Fibroblast of the conjunctiva (primary cell): ENCODE data around the gene SDS.

Experiments
- DNase-seq: peaks from one replicate; pipeline ENCODE4 v3.0.0-alpha.2; 2010; ENCODE audit warnings: low read depth

The SDS gene

DNA sequence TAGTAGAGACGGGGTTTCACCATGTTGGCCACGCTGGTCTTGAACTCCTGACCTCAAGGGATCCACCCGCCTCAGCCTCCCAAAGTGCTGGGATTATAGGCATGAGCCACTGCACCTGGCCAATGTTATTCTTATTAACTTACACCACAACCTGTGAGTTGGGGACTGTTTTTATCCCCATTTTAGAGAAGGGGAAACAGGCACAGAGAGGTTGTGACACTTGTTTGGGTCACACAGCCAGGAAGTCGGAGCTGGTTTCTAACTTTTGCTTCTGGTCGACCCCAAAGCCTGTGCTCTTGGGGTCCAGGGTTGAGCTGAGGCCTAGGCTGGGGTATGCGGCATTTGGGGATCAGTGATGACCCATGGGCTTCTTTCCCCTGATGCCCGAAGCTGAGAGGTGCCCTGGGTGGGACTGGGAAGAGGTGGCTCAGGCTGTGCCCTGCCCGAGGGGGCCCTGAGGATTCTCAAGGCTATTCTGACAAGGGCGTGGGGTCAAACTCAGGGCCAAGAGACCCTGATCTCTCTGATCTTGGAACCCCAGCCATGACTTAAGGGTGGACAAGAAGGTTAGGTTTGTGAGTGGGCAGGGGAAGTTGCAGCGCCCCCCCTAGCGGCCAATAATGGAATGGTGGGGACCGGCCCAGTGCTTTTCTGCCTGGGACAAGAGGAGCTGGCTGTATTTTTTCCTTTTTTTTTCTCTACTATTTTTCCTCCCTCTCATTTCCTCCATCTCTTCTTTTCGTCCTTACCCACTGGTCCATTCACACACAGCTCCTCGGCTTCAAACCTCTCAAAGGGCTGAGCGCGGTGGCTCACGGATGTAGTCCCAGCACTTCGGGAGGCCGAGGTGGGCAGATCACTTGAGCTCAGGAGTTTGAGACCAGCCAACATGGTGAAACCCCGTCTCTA lies 21.5 kb upstream of the SDS start:
- DNase-seq: peak; percentile 30

DNA sequence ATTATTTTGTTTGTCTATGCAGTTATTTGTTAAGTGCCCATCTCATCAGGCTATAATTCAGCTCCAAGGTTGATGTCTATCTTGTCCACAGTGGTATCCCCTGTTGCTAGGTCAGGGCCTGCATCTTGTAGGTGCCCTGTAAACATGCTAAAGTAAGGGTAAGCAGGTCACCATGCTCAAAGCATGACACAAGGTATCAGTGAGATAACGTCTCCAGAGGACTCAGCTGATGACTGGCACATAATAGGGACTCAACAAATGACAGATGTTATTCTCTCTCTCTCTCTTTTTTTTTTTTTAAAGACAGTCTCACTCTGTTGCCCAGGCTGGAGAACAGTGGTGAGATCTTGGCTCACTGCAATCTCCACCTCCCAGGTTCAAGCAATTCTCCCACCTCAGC lies 20.8 kb upstream of the SDS start:
- no peak for DNase-seq

DNA sequence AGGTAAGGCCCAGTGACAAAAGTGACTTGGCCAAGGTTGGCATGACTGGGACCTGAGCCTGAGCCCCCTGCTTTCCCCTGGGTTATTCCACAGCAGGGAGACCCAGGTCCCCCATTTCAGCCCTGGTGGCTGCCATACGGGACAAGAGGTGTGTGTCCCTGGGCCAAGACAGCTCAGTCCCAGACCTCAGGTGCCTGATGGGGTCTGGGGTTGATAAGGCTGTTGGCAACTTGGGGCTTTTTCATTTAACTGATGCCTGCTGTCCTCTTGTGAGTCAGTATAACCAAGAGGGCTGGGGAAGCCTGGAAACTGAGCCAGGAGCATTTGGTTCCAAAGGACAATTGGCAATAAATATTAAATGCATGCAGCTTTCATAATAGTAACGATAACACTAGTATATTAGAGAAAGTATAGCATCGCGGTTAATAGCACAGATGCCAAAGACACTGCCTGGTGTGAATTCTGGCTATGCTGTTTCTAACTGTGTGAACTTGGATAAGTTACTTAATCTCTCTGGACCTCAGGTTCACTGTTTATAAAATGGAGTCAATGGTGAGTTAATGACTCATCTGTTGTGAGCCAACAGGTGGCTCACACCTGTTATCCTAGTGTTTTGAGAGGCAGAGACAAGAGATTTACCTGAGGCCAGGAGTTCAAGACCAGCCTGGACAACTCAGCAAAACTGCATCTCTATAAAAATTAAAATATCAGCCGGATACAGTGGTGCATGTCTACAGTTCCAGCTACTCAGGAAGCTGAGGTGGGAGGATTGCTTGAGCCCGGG lies 19.4 kb upstream of the SDS start:
- DNase-seq: no peak

DNA sequence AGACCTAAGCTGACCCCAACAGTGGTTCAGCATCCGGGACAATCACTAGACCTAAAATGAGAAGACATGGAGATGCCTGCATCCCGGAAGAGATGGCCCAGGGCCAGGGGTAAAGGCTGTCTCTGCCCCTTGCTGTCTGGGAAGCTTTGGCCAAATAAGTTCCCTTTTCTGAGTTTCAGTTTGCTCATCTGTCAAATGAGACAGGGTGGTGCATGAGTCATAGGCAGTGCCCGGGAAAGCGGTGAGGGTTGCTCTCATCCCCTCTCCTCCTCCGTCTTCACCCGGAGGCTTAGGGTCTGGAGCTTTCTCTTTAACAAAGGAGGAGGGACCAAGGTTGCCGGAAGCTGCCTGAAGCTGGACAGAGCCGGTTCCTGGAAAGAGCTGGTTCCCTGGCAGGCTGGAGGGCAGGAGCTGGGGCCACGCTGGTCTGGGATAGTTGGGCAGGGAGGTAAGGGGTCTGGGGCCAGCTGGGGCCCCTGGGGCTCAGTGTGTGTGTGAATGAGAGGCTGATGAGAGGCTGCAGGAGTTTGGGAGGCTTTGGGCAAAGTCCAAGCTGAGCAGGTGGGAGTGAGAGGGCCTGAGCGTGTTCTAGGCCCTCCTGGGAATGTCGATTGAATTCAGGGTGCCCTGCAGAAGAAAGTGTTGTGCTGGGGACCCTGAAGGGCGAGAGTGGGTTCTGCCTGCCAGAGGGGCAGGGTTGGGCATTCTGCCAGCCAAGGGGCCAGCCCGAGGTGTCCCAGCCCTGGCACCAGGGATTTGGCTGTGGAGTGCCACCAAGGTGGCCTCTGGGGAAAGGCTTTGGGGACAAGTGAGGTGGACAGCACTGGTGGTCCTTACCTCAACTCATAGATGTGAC lies 18.6 kb upstream of the SDS start, which contains the start of gene SDSL:
TSS of gene SDSL (plus strand) at position 351 of the 856 bp plus-strand sequence. CDS start 5,603 bp downstream, outside the sequence.
- DNase-seq: peak; percentile 74

DNA sequence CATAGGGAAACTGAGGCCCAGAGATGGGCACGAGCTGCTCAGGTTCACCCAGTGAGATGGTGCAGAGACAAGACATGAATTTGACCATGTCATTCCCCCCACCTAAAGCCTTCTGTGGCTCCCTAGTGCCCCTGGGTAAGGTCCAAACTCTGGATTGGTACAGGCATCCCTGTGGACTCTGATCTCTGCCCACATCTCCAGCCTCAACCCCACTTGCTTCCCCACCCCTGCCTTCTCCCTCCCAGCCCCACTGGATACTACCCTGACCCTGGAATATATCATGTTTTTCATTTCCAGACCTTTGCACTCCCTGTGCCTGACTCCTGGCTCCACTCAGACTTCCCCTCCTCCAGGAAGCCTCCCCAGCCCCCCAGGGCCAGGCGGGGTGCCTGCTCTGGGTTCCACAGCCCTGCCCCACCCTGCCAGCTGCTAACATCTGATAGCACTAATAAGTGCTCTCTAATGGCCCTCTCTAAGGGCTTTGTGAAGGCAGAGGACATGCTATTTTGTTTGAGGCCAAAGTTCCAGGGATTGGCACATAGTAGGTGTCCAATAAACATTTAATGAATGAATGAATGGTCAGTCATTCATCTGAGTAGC lies 17.4 kb upstream of the SDS start:
- DNase-seq: no peak

DNA sequence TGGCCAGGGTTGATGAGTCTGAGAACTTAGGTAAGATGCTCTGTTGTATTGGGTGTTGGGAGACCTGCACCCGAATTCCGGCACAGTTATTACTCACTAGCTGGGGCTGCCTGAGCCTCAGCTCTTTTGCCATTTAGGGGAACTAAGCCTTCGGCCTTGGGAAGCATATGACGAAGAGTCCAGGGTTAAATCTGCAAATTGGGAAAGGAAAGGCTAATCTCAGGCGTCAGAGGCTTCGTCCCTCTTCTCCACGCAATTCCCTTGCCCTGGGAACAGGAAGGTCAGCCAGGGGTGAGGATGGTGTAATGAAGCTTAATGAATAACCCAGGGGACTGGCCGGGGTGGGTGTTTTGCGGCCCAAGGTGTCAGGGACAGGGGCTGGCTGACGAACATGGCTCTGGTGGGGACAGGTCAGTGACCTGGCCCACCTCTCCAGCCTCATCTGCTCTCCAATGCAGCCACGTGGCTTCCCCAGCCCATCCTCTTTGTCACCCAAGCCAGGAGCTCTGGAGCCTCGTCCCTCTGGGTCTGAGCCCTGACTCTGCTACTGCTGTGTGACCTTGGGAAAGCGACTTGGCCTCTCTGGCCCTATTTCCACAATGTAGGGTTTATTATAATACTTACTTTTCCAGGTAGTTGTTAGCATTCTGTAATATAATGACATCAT lies 14.7 kb upstream of the SDS start:
- DNase-seq: no peak

DNA sequence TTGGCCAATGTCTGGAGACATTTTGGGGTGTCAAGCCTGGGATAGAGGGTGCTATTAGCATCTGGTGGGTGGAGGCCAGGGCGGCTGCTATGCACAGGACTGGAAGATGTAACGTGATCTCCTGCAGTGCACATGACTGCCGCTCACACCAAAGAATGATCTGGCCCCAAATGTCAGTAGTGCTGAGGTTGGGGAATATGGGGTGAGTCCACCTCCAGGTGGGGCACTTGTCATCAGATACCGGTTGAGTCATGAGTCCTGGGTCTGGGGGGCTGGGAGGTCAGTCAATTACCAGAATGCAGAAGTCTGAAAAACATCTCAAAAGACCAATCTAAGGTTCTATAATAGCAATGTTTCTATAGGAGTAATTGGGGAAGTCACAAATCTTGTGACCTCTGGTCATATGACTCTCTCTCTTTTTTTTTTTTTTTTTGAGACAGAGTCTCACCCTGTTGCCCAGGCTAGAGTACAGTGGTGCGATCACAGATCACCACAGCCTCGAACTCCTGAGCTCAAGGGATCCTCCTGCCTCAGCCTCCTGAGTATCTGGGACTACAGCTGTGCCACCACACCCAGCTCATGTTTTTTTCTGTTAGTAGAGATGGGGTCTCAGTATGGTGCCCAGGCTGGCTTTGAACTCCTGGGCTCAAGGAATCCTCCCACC lies 12.5 kb upstream of the SDS start:
- no peak for DNase-seq

DNA sequence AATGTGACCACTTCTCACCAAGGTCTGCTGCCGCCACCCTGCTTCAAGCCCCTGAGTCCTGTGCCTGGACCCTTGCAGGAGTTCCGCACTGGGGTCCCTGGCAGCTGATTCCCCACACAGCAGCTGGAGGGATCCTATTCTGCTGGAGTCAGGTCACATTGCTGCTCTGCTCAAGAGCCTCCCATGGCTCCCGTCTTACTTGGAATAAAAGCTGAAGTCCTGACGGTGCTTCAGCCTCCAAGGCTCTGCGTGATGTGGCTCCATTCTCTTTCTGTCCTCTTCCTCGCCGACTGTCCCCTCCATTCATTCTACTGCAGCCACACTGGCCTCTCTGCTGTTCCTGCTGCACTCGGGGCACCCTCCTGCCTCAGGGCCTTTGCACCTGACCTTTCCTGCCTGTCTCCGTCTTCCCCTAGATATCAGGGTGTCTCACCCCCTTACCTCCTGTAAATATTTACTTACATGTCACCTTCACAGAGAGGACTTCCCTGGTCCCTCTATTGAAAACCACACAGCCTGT lies 10.9 kb upstream of the SDS start:
- DNase-seq: no peak

DNA sequence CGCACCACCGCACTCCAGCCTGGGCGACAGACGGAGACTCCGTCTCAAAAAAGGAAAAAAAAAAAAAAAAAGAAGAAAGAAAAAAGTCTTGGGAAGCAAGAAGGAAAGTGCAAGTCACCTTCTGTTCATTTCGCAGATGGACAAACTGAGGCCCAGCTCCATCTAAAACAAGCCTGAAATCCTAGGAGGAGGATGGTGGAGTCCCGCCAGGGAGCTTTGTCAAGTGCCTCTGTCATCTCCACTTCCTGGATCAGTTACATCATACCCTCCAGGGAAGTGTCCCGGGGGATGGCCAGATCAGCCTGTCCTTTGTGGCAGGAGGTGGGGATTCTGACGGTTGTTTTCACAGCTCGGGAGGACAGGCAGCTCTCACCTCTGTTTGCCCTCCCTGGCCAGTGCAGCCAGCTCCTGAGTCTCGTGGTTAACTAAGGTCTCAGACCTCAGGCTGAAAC lies 9.8 kb upstream of the SDS start:
- no peak for DNase-seq

DNA sequence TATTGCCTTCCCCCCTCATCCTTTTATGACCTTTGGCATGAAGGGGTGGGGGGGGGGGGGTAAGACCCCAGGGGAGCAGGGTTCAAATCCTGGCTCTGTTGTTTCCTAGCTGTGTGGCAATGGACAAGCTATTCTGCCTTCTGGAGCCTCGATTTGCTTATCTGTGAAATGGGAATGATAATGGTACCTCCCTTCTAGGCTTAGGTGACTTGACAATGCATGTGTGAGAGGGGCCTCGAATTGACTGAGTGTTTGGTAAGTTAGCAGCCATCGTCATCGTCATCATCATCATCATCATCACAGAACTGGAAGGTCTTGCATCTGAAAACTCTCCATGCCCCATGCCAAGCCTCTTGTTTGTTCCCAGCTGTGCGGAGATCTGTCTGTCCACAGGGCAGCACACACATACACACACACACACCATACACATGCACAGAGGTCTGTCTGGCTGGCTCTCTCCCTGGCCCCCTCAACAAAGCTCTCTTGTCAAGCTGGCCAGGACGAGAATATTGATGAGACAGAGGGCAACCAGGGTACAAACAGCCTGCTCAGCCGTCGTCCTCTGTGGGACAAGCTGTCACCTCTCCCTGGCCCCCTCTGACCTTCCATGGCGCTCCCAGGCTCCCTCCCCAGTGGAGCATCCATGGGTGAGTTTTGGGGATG lies 5.9 kb upstream of the SDS start:
- no peak for DNase-seq

DNA sequence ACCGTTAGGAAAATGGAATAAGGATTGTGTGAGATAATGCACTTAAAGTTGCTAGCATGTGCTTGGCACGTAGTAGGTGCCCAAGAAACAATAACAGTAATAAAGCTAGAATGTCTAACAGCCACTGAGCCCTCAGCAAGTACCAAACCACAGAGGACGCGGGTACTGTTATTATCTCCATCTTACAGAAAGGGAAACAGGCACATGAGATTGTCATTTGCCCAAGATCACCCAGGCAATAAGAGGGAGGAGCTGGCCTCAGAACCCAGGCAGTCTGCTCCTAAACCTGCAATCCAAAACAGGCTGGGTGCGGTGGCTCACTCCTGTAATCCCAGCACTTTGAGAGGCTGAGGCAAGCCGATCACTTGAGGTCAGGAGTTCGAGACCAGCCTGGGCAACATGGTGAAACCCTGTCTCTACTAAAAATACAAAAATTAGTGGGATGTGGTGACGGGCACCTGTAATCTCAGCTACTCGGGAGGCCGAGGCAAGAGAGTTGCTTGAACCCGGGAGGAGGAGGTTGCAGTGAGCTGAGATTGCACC lies 5.1 kb upstream of the SDS start:
- no peak for DNase-seq

DNA sequence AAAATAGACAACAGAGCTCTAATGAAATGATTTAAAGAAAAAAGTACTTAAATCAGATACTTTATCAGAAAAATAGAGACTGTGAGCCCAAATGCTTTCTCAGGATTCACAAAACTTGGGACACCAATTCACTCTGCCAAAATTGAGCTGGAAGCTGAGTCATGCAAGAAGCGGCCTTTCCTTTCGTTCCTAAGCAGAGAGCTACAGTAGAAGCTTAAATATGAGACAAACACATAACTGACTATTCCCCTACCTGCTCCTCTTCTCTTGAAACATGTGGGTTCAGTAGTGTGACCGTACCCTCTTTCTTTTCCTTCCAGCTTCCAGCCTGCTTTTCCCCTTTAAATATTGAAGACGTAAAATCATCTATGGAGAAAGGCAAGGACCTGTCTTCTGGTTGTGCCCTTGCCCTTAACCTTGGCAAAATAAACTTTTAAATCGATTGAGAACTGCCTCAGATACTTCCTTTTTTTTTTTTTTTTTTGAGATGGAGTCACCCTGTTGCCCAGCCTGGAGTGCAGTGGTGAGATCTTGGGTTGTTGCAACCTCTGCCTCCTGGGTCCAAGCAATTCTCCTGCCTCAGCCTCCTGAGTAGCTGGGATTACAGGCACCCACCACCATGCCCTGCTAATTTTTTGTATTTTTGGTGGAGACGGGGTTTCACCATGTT lies 4.4 kb upstream of the SDS start:
- peak; percentile 36 for DNase-seq

DNA sequence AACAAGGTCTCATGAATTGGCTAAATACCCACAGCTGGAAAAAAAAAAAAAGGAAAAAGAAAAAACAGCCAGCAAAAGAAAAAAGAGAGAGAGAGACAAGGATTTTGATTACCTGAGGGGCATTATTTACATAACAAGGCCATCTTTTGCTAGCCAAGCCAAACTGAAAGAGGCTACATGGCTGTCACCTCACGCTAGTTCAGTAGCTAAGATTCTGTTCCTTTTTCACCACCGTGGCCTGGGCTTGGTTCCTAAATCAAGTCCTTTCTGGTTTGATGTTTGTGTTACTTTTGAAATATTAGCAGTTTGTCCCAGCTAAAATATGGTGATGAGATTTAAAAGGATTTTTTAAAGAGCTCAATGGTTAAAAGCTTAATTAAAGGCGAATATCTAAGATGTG lies 2.0 kb upstream of the SDS start:
- no peak for DNase-seq

DNA sequence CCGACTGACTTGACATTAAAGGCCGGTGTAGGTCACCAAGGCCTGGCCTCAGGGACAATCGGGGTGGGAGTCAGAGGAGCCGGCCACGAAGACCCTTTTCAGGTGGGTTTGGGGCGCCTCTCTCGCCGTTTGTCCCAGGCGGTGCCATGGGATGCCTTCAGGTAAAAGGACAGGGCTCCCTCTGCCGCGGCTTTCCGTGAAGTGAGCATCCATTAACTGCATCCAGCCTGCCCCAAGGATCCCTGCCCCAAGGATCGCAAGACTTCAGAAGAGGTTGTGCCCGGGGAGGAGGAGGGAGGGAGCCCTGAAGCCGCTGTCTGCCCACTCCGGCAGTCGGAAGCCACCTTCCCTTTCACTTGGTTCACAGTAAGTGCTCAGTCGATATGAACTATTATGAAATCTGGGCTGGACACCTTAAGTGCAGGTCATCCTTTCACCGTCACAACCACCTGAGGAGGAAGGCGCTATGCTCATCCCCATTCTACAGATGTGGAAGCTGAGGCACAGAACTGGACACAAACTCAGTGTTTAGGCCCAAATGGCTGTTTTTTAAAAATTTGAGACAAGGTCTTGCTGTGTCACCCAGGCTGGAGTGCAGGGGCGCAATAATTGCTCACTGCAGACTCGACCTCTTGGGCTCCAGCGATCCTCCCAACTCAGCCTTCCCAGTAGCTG lies 964 bp downstream of the SDS start:
- no peak for DNase-seq

DNA sequence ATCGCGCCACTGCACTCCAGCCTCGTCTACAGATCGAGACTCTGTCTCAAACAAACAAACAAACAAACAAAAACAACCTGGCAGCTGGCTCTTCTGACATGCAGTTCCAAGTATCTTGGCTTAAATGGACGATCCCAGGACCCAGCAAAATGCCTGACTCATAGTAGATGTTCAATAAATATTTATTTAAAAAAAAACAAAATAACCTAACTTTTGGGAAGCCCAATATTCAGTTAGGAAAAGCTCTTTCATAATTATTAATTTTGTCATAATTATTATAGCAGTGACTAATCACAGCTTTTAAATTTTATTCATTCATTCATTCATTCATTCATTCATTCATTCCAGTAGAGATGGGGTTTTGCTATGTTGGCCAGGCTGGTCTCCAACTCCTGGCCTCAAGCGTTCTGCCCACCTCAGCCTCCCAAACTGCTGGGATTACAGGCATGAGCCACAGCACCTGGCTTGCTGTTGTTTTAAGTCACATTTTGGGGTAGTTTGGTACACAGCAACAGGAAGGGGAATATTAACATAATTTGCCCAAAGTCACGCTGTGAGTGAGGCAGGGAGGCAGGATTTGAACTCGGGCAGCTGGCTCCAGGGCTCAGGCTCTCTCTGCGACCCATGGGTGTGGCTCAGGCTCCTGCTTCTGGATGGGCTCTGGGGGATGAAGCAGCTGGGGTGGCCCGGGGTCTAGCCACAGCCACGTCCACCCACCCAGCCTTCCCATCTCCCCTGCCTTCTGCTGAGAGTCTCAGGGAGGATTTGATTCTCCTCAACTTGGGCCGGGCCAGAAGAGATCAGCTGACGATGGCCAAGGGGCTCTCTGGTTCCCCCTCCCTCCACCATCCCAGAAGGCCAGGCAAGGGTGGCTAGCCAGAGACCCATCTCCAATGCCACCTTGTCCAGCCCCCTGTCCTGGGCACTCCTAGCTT lies 2.4 kb downstream of the SDS start:
- DNase-seq: no peak

DNA sequence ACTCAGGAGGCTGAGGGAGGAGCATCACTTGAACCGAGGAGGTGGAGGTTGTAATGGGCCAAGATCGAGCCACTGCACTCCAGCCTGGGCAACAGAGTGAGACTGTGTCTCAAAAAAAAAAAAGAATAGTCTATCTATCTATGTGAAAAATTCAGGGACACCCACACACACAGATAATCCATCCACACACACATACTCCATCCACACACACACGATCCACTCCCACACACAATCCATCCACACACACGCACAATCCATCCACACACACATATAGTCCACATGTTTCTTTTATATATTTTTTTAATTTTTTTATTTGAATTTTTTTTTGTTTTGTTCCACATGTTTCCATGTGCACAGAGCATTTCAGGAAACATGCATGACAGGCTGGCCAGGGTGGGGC lies 3.3 kb downstream of the SDS start:
- no peak for DNase-seq

DNA sequence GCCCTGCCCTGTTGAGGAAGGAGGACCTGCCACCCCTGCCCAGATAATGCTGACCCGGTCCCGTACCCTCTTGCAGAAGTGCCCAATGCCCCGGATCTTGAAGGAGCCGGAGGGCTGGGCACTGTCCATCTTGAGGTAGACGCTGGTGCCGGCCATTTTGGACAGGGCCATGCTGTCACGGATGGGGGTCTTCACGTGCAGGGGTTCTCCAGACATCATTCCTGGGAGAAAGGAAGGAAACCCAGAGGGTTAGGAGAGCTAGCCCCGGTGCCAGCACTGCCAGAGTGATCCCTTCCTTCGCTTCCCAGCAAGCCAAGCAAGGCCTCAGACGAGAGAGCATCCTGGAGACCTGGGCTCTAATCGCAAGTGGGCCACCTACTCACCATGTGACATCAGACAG lies 4.2 kb downstream of the SDS start:
- DNase-seq: no peak
